HEK293T (cell line): ENCODE measurements around the gene TMEM161A.

Experiments used
- BHLHE40 ChIP-seq: fragments of 450-650 bp; IDR thresholded peaks from 2 replicates; pipeline ENCODE4 v1.6.1; 2016; ENCODE audit warnings: mild to moderate bottlenecking, moderate library complexity, borderline replicate concordance
- ELF4 ChIP-seq: fragments of 450-650 bp; IDR thresholded peaks from 2 replicates; pipeline ENCODE4 v1.6.1; 2017; ENCODE audit warnings: antibody characterized with exemption
- SP1 ChIP-seq: fragments of 450-650 bp; IDR thresholded peaks from 2 replicates; pipeline ENCODE4 v1.6.1; 2017
- TARDBP ChIP-seq: fragments of 450-650 bp; IDR thresholded peaks from 2 replicates; pipeline ENCODE4 v1.6.1; 2016

DNA sequence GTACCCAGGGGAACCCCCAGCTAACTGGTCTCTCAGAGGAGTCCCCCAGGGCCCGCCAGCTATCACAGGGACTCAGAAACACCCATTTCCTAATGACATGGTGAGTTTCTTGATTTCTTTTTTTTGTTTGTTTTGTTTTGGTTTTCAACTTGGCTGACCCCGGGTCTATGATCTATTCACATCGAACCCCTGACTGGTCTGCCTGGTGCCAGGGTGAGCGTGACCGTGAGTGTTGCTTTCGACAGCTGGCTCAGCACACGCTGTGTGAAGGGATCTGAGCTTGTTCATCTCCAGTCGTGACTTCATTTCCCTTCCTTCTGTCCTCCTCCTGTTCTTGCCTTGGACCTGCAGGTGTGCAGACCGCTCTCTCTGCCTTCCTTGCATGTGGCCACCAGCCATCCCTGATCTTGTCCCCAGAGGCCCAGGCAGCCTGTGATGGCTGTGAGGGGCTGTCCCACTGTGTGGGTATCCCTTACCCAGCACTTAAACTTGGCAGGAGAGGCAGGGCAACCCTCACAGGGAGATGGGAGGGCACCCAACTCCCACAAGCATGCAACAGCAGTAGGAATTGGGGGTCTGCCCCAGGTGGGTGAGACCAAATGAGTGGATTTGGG, 26.2 kb downstream of the TMEM161A start:
- TF ChIP-seq ELF4: no peak
- TF ChIP-seq BHLHE40: no peak
- TF ChIP-seq TARDBP: no peak
- TF ChIP-seq SP1: no peak
